Measurements from ENCODE around the gene NAALADL2. TPM values are rescaled to one million over a fixed set of nuclear protein-coding genes. Genes with fewer than 3 reads are reported as not detected.

The NAALADL2 gene
- polyA plus RNA-seq, 3 donors from 2014 or later = 0.10 TPM; not detected in 2

GRCh38 chr3:175620532-175620931 lies 761.4 kb downstream of the NAALADL2 start:
- peaks cover 0 to 4% (median 0%) of the 10 kb centered on the region in 3 donors for H3K36me3 Mint-ChIP-seq
- DNase-seq = no peak
- H3K9me3 Mint-ChIP-seq = peaks cover 15 to 42% (median 25%) of the 10 kb centered on the region in 6 donors
- H3K4me3 Mint-ChIP-seq = no peak overlapping the region
- no peak overlapping the region for H3K27ac Mint-ChIP-seq
- peaks cover 0 to 2% (median 2%) of the 10 kb centered on the region in 3 donors for H3K27me3 Mint-ChIP-seq (ENCODE audit: low read depth in 3 of 3)
- no peaks in the 10 kb centered on the region for H3K4me1 Mint-ChIP-seq

DNA sequence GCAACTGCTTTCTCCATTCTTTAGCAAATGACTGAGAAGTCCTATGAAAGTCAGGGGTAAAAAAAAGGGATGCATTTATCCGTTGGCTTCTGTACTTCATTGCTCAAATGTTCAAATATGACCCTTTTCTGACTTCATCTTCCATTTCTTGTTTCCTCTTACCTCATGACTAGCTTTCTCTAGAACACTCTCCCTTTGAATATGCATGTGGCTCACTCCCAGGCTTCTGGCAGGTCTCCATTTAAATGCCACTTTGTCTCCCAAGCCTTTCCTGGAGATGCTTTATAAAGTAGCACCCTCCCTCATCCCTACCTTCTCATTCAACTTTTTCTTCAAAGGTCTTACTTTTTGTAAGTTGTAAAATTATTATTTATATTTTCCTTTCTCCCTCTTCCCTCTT lies 781.8 kb downstream of the NAALADL2 start:
- Mint-ChIP-seq H3K27ac (no peak overlapping the region), H3K9me3 (peaks cover 18 to 39% (median 28%) of the 10 kb centered on the region in 6 donors), H3K27me3 (ENCODE audit: low read depth in 3 of 3) (peaks cover 0 to 1% (median 0%) of the 10 kb centered on the region in 3 donors), H3K4me3 (no peak overlapping the region), H3K4me1 (no peaks in the 10 kb centered on the region), H3K36me3 (no peaks in the 10 kb centered on the region)
- DNase-seq = no peak

GRCh38 chr3:175646865-175647264 lies 787.7 kb downstream of the NAALADL2 start:
- Mint-ChIP-seq H3K4me3 (no peak overlapping the region), H3K4me1 (no peaks in the 10 kb centered on the region), H3K9me3 (peaks cover 11 to 47% (median 24%) of the 10 kb centered on the region in 6 donors), H3K27me3 (ENCODE audit: low read depth in 3 of 3) (no peaks in the 10 kb centered on the region), H3K27ac (no peak overlapping the region), H3K36me3 (no peaks in the 10 kb centered on the region)
- DNase-seq = no peak

- no peak overlapping the region for H3K27ac Mint-ChIP-seq
- no peaks in the 10 kb centered on the region for H3K4me1 Mint-ChIP-seq
- H3K27me3 Mint-ChIP-seq (ENCODE audit: low read depth in 3 of 3) = no peaks in the 10 kb centered on the region
- H3K9me3 Mint-ChIP-seq = peaks cover 7 to 54% (median 19%) of the 10 kb centered on the region in 6 donors
- no peak for DNase-seq
- no peak overlapping the region for H3K4me3 Mint-ChIP-seq
- no peaks in the 10 kb centered on the region for H3K36me3 Mint-ChIP-seq
Measured at GRCh38 chr3:175648899-175649298, 789.8 kb downstream of the NAALADL2 start.

GRCh38 chr3:175651716-175652115 lies 792.6 kb downstream of the NAALADL2 start:
- H3K9me3 Mint-ChIP-seq = peaks cover 4 to 50% (median 16%) of the 10 kb centered on the region in 6 donors
- no peak for DNase-seq
- H3K36me3 Mint-ChIP-seq = no peaks in the 10 kb centered on the region
- no peak overlapping the region for H3K4me3 Mint-ChIP-seq
- no peak overlapping the region for H3K27ac Mint-ChIP-seq
- no peaks in the 10 kb centered on the region for H3K4me1 Mint-ChIP-seq
- no peaks in the 10 kb centered on the region for H3K27me3 Mint-ChIP-seq (ENCODE audit: low read depth in 3 of 3)

DNA sequence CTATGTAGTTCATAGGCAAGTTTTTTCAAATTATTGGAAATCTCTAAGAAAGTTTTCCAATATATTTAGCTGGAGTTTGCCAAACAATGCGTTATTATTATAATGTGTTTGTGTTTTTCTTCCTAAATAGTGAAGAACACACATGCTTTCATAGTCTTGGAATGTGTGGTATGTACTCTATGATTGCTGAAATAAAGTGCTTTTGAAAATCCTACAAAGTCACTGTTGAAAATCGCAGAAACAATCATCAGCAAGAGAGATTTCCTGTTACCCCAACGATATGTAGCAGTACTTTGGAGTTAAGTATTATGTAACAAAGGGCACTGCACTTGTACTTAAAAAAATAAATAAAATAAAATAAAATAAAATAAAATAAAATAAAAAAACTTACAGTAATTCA lies 796.2 kb downstream of the NAALADL2 start:
- H3K4me3 Mint-ChIP-seq = no peak overlapping the region
- H3K4me1 Mint-ChIP-seq = no peaks in the 10 kb centered on the region
- peaks cover 0 to 31% (median 16%) of the 10 kb centered on the region in 6 donors for H3K9me3 Mint-ChIP-seq
- no peaks in the 10 kb centered on the region for H3K36me3 Mint-ChIP-seq
- H3K27ac Mint-ChIP-seq = no peak overlapping the region
- no peaks in the 10 kb centered on the region for H3K27me3 Mint-ChIP-seq (ENCODE audit: low read depth in 3 of 3)
- DNase-seq = no peak

GRCh38 chr3:175656461-175656860 lies 797.3 kb downstream of the NAALADL2 start:
- H3K36me3 Mint-ChIP-seq = no peaks in the 10 kb centered on the region
- no peak overlapping the region for H3K27ac Mint-ChIP-seq
- H3K27me3 Mint-ChIP-seq (ENCODE audit: low read depth in 3 of 3) = no peaks in the 10 kb centered on the region
- no peak for DNase-seq
- no peaks in the 10 kb centered on the region for H3K4me1 Mint-ChIP-seq
- peaks cover 0 to 38% (median 20%) of the 10 kb centered on the region in 6 donors for H3K9me3 Mint-ChIP-seq
- H3K4me3 Mint-ChIP-seq = no peak overlapping the region

GRCh38 chr3:175659670-175660350 lies 800.7 kb downstream of the NAALADL2 start:
- Mint-ChIP-seq H3K4me3 (no peak overlapping the region), H3K27ac (no peak overlapping the region), H3K9me3 (peaks cover 0 to 29% (median 15%) of the 10 kb centered on the region in 6 donors), H3K4me1 (no peaks in the 10 kb centered on the region), H3K27me3 (ENCODE audit: low read depth in 3 of 3) (no peaks in the 10 kb centered on the region), H3K36me3 (no peaks in the 10 kb centered on the region)
- DNase-seq = no peak

- Mint-ChIP-seq H3K9me3 (peaks cover 0 to 40% (median 21%) of the 10 kb centered on the region in 6 donors), H3K4me1 (no peaks in the 10 kb centered on the region), H3K27me3 (ENCODE audit: low read depth in 3 of 3) (peaks cover 0 to 2% (median 0%) of the 10 kb centered on the region in 3 donors), H3K36me3 (no peaks in the 10 kb centered on the region), H3K4me3 (no peak overlapping the region), H3K27ac (no peak overlapping the region)
- no peak for DNase-seq
Measured at GRCh38 chr3:175662815-175663214, 803.7 kb downstream of the NAALADL2 start.

DNA sequence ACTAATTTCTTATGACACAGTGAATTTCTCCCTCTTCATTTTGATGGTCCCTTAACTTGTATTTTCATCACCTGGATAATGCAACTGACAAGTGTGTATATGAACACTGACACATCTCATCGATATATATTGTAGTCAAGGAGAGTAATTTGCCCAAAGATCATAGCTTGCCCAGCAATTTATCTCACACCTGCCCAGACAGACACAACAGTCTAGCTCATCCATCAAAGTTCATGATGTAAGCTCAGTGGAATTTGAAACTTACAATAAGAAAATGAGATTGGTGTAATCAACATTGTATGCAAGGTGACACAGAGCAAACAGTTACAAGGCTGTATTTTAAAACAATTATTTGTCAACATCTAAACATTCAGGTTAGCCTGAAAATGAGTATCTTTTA lies 805.8 kb downstream of the NAALADL2 start:
- no peak for DNase-seq
- Mint-ChIP-seq H3K4me1 (no peaks in the 10 kb centered on the region), H3K36me3 (no peaks in the 10 kb centered on the region), H3K9me3 (peaks cover 0 to 50% (median 20%) of the 10 kb centered on the region in 6 donors), H3K4me3 (no peak overlapping the region), H3K27me3 (ENCODE audit: low read depth in 3 of 3) (peaks cover 0 to 2% (median 0%) of the 10 kb centered on the region in 3 donors), H3K27ac (no peak overlapping the region)

DNA sequence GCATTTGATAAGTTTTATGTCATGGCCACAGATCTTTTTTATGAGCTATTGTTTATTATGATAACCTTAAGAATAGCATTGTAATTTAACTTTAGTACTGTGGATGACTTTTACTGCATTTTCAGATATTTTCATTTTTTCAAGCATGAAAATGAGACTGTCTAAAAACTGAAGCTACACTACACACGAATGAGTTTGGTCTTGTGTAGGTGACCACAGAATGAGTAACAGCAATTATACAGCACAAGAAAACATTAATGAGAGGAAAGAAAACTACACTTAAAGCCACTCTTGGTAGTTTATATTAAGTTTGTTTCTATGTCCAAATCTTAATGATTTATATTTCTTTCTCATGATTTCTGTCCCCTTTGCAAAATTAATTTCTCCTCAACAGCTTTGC lies 809.2 kb downstream of the NAALADL2 start:
- Mint-ChIP-seq H3K36me3 (no peaks in the 10 kb centered on the region), H3K27me3 (ENCODE audit: low read depth in 3 of 3) (peaks cover 0 to 2% (median 2%) of the 10 kb centered on the region in 3 donors), H3K4me1 (no peaks in the 10 kb centered on the region), H3K27ac (no peak overlapping the region), H3K9me3 (peaks cover 2 to 41% (median 19%) of the 10 kb centered on the region in 6 donors), H3K4me3 (no peak overlapping the region)
- DNase-seq = no peak

DNA sequence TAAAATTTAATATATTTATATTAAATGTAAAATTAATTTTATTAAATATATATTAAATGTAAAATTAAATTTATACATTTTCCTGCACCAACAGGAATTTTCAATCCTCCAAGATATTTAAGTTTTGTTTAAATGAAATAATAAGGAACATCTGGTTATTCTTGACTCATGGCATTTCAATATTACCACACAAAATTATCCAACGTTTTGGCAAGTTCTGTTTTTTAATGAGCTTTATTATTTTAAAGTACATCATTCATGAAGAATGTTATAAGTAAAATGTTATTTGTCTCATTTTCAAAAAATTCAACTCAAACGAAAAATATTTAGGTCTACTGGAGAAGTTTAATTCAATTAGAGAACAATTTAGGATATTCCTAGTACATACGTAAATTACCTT lies 811.4 kb downstream of the NAALADL2 start:
- peaks cover 2 to 44% (median 19%) of the 10 kb centered on the region in 6 donors for H3K9me3 Mint-ChIP-seq
- DNase-seq = no peak
- no peak overlapping the region for H3K27ac Mint-ChIP-seq
- H3K4me1 Mint-ChIP-seq = no peaks in the 10 kb centered on the region
- H3K27me3 Mint-ChIP-seq (ENCODE audit: low read depth in 3 of 3) = peaks cover 0 to 2% (median 2%) of the 10 kb centered on the region in 3 donors
- H3K36me3 Mint-ChIP-seq = no peaks in the 10 kb centered on the region
- H3K4me3 Mint-ChIP-seq = no peak overlapping the region

DNA sequence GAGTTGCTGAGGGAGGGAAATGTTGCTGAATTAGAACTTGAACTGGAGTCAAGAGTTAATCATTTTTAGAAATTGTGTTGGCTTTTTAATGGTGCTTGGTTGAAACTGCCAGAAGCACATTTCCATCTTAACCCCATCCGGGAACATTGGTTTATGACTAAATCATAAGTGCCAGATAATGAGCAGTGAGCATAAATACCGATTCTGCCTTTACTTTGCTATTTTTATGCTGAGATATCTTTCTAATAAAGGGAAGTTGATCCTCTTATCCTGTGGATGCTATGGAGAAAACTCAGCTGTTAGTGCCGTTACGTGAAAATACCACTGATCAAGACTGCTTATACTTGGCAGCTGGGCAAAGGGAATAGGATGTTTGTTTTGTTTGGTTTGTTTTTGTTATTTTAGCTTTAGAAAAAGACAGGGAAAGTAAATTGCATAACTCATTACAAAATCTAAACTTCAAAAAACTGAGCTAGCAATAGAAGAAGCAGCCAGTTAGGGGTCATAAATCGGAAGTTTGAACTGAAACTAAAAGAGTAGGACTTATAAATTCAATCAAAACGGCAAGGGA lies 813.1 kb downstream of the NAALADL2 start:
- no peak for DNase-seq
- H3K9me3 Mint-ChIP-seq = peaks cover 4 to 46% (median 20%) of the 10 kb centered on the region in 6 donors
- no peak overlapping the region for H3K27ac Mint-ChIP-seq
- H3K27me3 Mint-ChIP-seq (ENCODE audit: low read depth in 3 of 3) = peaks cover 0 to 2% (median 0%) of the 10 kb centered on the region in 3 donors
- H3K4me1 Mint-ChIP-seq = no peaks in the 10 kb centered on the region
- no peak overlapping the region for H3K4me3 Mint-ChIP-seq
- H3K36me3 Mint-ChIP-seq = no peaks in the 10 kb centered on the region

DNA sequence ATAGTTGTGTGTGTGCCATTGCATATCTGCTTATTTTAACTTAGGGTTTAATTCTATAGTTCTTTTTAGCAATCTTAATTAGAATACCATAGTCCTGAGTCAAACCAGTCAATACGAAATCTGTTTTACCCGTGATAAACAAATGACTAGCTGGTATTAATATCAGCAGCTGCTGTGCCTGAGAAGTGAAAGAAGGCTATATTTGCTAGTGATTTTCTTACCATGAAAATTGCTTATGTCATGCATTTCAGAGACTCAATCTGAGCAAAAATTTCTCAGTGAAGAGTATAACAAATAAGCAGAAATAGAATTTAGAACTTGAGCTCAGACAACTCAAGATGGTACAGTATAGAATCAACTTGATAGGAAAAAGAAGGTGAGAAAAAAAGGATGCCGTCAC lies 820.4 kb downstream of the NAALADL2 start:
- no peaks in the 10 kb centered on the region for H3K36me3 Mint-ChIP-seq
- H3K4me3 Mint-ChIP-seq = no peak overlapping the region
- H3K27ac Mint-ChIP-seq = no peak overlapping the region
- peaks cover 13 to 43% (median 24%) of the 10 kb centered on the region in 6 donors for H3K9me3 Mint-ChIP-seq
- DNase-seq = no peak
- H3K27me3 Mint-ChIP-seq (ENCODE audit: low read depth in 3 of 3) = peaks cover 0 to 1% (median 0%) of the 10 kb centered on the region in 3 donors
- H3K4me1 Mint-ChIP-seq = no peaks in the 10 kb centered on the region

Data from immature natural killer cell (primary cell).